Retinal pigment epithelial cell (primary cell): ENCODE measurements around the gene INPP5D.

Source experiments
- DNase-seq: peaks from one replicate; pipeline ENCODE4 v3.0.0-alpha.2; 2010; ENCODE audit warnings: low read depth
- H3K4me3 ChIP-seq: 2 replicates; pipeline ENCODE4 v1.5.1; 2011; ENCODE audit warnings: mild to moderate bottlenecking, low read length, control low read depth, moderate library complexity
- TF ChIP-seq, protein P1 (sequence below): conservative IDR thresholded peaks from 2 replicates; pipeline ENCODE4 v1.5.1; 2011; ENCODE audit warnings: low read depth, low read length, control low read depth, inconsistent platforms

The INPP5D gene

DNA sequence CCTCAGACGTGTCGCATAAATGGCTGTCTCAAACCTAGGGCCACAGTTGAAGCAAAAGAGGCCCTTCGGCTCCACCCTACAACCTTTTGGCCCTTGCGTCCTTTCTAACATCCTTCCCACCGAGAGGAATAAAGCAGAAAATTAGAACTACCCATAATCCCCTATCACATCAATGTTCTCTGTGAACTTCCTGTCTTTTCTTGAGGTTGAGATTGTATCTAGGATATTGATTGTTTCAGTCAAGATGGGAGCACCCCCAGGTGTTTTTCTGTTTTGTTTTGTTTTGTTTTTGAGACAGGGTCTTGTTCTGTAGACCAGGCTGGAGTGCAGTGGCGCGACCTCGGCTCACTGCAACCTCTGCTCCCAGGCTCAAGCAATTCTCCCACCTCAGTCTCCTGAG, 23.6 kb downstream of the INPP5D start:
- no peak for DNase-seq
- no peak overlapping the region for H3K4me3 ChIP-seq
- TF ChIP-seq, protein P1, sequence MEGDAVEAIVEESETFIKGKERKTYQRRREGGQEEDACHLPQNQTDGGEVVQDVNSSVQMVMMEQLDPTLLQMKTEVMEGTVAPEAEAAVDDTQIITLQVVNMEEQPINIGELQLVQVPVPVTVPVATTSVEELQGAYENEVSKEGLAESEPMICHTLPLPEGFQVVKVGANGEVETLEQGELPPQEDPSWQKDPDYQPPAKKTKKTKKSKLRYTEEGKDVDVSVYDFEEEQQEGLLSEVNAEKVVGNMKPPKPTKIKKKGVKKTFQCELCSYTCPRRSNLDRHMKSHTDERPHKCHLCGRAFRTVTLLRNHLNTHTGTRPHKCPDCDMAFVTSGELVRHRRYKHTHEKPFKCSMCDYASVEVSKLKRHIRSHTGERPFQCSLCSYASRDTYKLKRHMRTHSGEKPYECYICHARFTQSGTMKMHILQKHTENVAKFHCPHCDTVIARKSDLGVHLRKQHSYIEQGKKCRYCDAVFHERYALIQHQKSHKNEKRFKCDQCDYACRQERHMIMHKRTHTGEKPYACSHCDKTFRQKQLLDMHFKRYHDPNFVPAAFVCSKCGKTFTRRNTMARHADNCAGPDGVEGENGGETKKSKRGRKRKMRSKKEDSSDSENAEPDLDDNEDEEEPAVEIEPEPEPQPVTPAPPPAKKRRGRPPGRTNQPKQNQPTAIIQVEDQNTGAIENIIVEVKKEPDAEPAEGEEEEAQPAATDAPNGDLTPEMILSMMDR, result no peak

DNA sequence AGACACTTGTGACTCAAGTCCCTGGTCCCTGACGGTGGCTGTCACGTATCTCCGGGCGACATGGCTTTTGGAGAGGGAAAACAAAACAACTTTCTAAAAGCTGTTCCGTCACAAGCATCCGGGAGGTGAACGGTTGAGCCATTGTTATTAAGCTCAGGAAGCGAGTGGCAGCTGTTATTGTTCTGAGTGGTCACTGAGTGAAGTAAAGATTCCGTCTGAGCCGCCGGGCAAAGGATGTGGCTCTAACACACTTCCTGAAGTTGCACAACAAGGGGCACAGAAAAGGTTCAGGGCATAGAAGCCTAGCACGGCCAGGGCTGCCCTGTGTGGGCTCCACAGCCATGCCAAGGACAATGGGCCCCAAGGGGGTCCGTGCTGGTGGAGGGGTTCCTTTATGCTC, 24.3 kb downstream of the INPP5D start:
- TF ChIP-seq, protein P1, result no peak
- DNase-seq, result no peak
- no peak overlapping the region for H3K4me3 ChIP-seq

DNA sequence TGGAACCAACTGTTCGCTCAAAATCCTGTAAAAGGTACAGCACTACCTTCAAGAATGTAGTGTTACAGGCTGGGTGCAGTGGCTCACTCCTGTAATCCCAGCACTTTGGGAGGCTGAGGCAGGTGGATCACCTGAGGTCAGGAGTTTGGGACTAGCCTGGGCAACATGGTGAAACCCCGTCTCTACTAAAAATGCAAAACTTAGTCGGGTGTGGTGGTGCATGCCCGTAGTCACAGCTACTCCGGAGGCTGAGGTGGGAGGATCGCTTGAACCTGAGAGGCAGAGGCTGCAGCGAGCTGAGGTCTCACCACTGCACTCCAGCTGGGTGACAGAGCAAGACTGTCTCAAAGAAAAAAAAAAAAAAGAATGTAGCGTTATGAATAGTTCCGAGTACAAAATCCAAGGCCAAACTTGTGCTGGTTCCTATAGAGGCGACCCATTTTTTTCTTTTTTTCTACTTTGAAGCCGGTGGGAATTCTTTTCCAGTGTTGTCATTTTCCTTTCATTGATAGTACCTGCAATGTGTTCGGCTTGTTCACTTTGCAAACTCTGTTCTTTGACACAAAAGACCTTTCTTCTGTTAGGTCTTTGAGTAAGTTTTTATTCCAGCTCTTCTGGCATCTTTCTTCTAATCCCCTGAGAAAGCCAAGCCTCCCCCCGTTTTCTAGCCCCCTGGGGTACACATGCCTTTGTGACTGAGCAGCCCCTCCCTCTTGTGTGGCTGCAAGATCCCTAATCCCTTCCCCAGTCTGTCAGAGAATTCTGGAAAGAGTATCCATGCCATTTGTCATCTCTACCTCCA, 25.1 kb downstream of the INPP5D start:
- no peak overlapping the region for H3K4me3 ChIP-seq
- TF ChIP-seq, protein P1, result no peak
- DNase-seq, result no peak

DNA sequence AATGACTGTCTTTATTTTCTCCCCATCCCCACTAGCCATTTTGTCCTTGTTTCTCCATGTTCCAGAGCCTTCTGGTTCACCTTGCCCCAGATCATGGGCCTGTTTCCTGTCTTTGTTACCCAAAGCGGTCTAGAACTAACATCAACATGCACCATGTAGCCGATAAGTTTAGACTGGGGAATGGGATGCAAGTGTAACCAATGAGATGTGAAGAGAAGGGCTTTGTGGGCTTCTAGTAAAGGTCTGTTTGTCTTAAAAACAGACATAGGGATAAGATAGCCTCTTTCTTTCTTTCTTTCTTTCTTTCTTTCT, 25.7 kb downstream of the INPP5D start:
- TF ChIP-seq, protein P1, result no peak
- DNase-seq, result no peak
- no peak overlapping the region for H3K4me3 ChIP-seq

DNA sequence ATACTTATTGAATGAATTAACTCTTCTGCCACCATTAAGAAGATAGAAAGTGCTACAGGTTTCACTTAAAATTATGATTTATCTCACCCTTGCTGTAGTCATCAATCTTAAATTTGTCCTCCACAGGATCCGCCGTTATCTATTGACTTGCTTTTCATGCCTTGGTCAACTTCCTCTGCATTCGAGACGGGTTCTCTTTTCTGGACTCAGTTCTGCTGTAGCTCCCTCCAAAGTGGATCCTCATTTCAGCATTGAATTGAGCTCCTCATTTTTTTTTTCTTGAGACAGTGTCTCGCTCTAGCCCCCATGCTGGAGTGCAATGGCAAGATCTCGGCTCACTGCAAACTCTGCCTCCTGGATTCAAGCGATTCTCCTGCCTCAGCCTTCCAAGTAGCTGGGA, 27.6 kb downstream of the INPP5D start:
- H3K4me3 ChIP-seq, result no peak overlapping the region
- TF ChIP-seq, protein P1, result no peak
- no peak for DNase-seq

DNA sequence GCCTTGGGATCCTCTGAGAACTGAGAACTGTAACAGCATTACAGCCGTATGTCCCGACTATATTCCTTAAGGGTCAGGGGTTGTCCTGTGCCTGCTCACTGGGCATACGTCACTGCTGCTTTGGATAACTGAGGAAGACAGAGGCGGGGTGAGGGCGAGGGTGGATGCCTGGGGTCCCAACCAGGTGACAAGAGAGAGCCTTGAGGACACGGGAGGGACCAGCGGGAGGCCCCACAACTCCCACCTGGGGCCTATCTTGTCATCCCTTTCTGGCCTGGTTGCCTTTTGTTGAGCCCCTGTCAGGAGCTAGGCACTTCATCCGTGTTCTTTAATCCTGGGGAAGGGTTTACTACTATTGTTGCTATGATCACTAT, 28.8 kb downstream of the INPP5D start:
- no peak for DNase-seq
- TF ChIP-seq, protein P1, result no peak
- H3K4me3 ChIP-seq, result no peak overlapping the region

DNA sequence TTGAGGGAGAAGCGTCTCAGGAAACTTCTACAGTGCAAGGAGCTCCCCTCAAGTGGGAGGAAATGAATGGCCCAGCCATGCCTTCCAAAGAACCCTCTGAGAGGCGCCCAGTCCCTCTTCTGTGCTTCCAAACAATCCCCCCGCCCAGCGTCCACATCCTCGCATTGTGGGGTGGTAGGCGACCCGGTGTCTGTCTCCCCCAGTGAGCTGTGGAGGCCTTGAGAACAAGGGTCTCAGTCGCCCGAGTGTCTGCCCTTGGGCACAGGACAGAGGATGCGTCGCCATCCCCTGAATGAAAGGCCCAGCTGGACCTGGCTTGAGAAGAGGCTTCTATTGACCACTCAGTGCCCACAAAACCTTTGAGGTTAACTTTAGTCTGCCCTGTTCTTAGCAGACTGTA, 29.7 kb downstream of the INPP5D start:
- DNase-seq, result no peak
- TF ChIP-seq, protein P1, result no peak

More for the DNA sequence above, 29.7 kb downstream of the INPP5D start:
- no peak overlapping the region for H3K4me3 ChIP-seq
